HepG2 (cell line): ENCODE data around the gene NAT14. TPM values are rescaled to one million over a fixed set of nuclear protein-coding genes. Genes with fewer than 3 reads are reported as not detected.

Source experiments
- ATAC-seq: fragments of 200-7000 bp; cut with Tn5 transposase; 3 replicates; pipeline ENCODE4 v1.9.1; 2020; ENCODE audit warnings: mild to moderate bottlenecking, moderate library complexity
- BruUV-seq: library from RNA; stranded (reverse); fragments of 400-500 nt; replicated peaks from 2 replicates; lab custom pipeline; 2021; lab: Mats Ljungman, UMichigan
- CTCF ChIA-PET: fragments of 300-600 bp; formaldehyde crosslinking; extraction: SDS; loops from one replicate; lab custom pipeline; 2021; ENCODE audit warnings: low total read pairs, inconsistent platforms, low intra/inter-chr PET ratio; lab: Yijun Ruan, JAX
- POLR2A ChIA-PET: fragments of 350-600 bp; sonication (Branson Sonifier 250); formaldehyde crosslinking; loops from one replicate; lab custom pipeline; 2020; ENCODE audit warnings: antibody characterized with exemption, inconsistent platforms; lab: Yijun Ruan, JAX
- DNase-seq: peaks from one replicate; pipeline ENCODE4 v3.0.0-alpha.2; 2015; ENCODE audit warnings: low spot score
- FAIRE-seq: peaks from 3 replicates; lab custom pipeline; 2011; peaks lifted over from hg19 to GRCh38; lab: Jason Lieb, UNC
- H2AFZ ChIP-seq: one replicate; pipeline ENCODE4 v1.6.1; 2011; ENCODE audit warnings: low read length, inconsistent platforms
- H3K27ac ChIP-seq: fragments of 300-600 bp; 3 replicates; pipeline ENCODE4 v1.8.0; 2011; ENCODE audit warnings: mixed run types, mild to moderate bottlenecking, mixed read lengths, low read length, inconsistent platforms; ENCODE audit not compliant: insufficient read depth; ENCODE audit errors: extremely low read length
- H3K27me3 ChIP-seq, 2 experiments: fragments of 200-600 bp in 1 of 2; 2 replicates in 1 of 2; 3 replicates in 1 of 2; pipeline versions ENCODE4 v1.6.0 to v1.8.0; 2011; ENCODE audit warnings: low read length in 2 of 2, mild to moderate bottlenecking in 2 of 2, moderate library complexity in 2 of 2, inconsistent platforms in 1 of 2; ENCODE audit not compliant: insufficient read depth in 2 of 2, control insufficient read depth in 1 of 2
- H3K36me3 ChIP-seq, 2 experiments: fragments of 200-600 bp in 1 of 2; replicated peaks in 1 of 2; 2 replicates in 1 of 2; 3 replicates in 1 of 2; pipeline versions ENCODE4 v1.5.1 to v1.8.0; 2011; ENCODE audit warnings: low read length in 2 of 2, inconsistent platforms in 1 of 2; ENCODE audit not compliant: insufficient read depth in 2 of 2, control insufficient read depth in 1 of 2
- H3K4me1 ChIP-seq: 2 replicates; pipeline ENCODE4 v1.5.1; 2012; ENCODE audit warnings: low read length, inconsistent platforms; ENCODE audit not compliant: insufficient read depth
- H3K4me2 ChIP-seq: 2 replicates; pipeline ENCODE4 v1.6.0; 2011; ENCODE audit warnings: low read depth, low read length, inconsistent platforms
- H3K4me3 ChIP-seq, 3 experiments: fragments of 200-600 bp in 1 of 3; sonication (generic), shearing (Covaris generic) in 1 of 3; replicated peaks in 1 of 3; 2 replicates each; pipeline ENCODE4 v1.5.1; 2011 to 2016; ENCODE audit warnings: low read length in 3 of 3, inconsistent platforms in 2 of 3, low read depth in 2 of 3, mild to moderate bottlenecking in 2 of 3, control low read depth in 1 of 3, mixed read lengths in 1 of 3; ENCODE audit not compliant: insufficient read depth in 1 of 3
- H3K79me2 ChIP-seq: one replicate; pipeline ENCODE4 v1.6.1; 2011; ENCODE audit warnings: low read length, inconsistent platforms; ENCODE audit not compliant: insufficient read depth
- H3K9ac ChIP-seq: 2 replicates; pipeline ENCODE4 v1.6.0; 2011; ENCODE audit warnings: mild to moderate bottlenecking, low read depth, low read length, inconsistent platforms; ENCODE audit not compliant: insufficient read depth
- H3K9me3 ChIP-seq: 2 replicates; pipeline ENCODE4 v1.5.1; 2012; ENCODE audit warnings: mild to moderate bottlenecking, low read length
- H4K20me1 ChIP-seq: 2 replicates; pipeline ENCODE4 v1.6.0; 2011; ENCODE audit warnings: inconsistent platforms, mild to moderate bottlenecking, low read length, moderate library complexity; ENCODE audit not compliant: insufficient read depth
- ARHGAP35 ChIP-seq: sonication (generic); formaldehyde crosslinking; IDR thresholded peaks from 2 replicates; pipeline ENCODE4 v1.9.0; 2022; ENCODE audit warnings: mild to moderate bottlenecking, inconsistent platforms, moderate library complexity, missing genetic modification reagents, borderline replicate concordance
- CREM ChIP-seq, 2 experiments: sonication (generic) in 1 of 2; formaldehyde crosslinking in 1 of 2; IDR thresholded peaks; 2 replicates each; pipeline versions ENCODE4 v1.4.0 to v1.6.1; 2016 to 2020; ENCODE audit warnings: antibody characterized with exemption in 1 of 2, mild to moderate bottlenecking in 1 of 2, missing genetic modification reagents in 1 of 2
- KAT2B ChIP-seq: fragments of 150-350 bp; IDR thresholded peaks from 2 replicates; pipeline ENCODE4 v1.6.1; 2014; ENCODE audit warnings: low read depth, low read length, borderline replicate concordance
- KAT7 ChIP-seq: IDR thresholded peaks from 2 replicates; pipeline ENCODE4 v1.6.1; 2018; ENCODE audit warnings: borderline replicate concordance, missing compliant biosample characterization
- NFE2 ChIP-seq: sonication (generic); formaldehyde crosslinking; IDR thresholded peaks from 2 replicates; pipeline ENCODE4 v1.4.0; 2020; ENCODE audit warnings: missing genetic modification reagents
- RBAK ChIP-seq: sonication (generic); formaldehyde crosslinking; IDR thresholded peaks from 2 replicates; pipeline ENCODE4 v1.5.1; 2020; ENCODE audit warnings: mild to moderate bottlenecking, missing genetic modification reagents
- ZNF207 ChIP-seq: fragments of 450-650 bp; IDR thresholded peaks from 2 replicates; pipeline ENCODE4 v1.6.1; 2016; ENCODE audit warnings: antibody characterized with exemption, borderline replicate concordance
- ZNF543 ChIP-seq: sonication (generic); formaldehyde crosslinking; IDR thresholded peaks from 2 replicates; pipeline ENCODE4 v1.4.0; 2020; ENCODE audit warnings: mild to moderate bottlenecking, missing genetic modification reagents
- ZNF777 ChIP-seq: sonication (generic); formaldehyde crosslinking; IDR thresholded peaks from 2 replicates; pipeline ENCODE4 v1.4.0; 2020; ENCODE audit warnings: missing genetic modification reagents
- WGBS: methylation state at CpG from one replicate; pipeline ENCODE4 v1.1.6; 2017; ENCODE audit warnings: low lambda C conversion rate; 5-methylcytosine and 5-hydroxymethylcytosine counted together
- in situ Hi-C: cut with HindIII; loops from 2 replicates; pipeline ENCODE4 v1.10.0; 2017; ENCODE audit warnings: low pct_unique_long_range_greater_than_20kb; ENCODE audit not compliant: extremely low pct_ligation_motif_present
- intact Hi-C: fragments of 100-400 bp; cut with micrococcal nuclease; formaldehyde crosslinking; loops from one replicate; pipeline ENCODE4 v1.10.0; 2022; ENCODE audit not compliant: unreplicated experiment
- polyA plus RNA-seq, 8 experiments: library from polyadenylated mRNA; depleted of rRNA in 3 of 8; stranded (reverse) in 7 of 8; unstranded in 1 of 8; fragments of >200 nt; fragmentation: Illumina TruSeq in 4 of 8; extraction: Trizol in 4 of 8; gene quantifications; 2 replicates each; pipeline versions ENCODE4 v1.2.1 to v1.2.3, GENCODE V29; 2011 to 2016; ENCODE audit warnings: low read depth in 4 of 8, missing spikeins in 1 of 8, mixed read lengths in 1 of 8; ENCODE audit not compliant: insufficient read depth in 1 of 8
- total RNA-seq, 5 experiments: library from RNA; depleted of rRNA; stranded (reverse); fragments of >200 nt; fragmentation: Illumina TruSeq; extraction: Trizol; gene quantifications; 2 replicates each; pipeline ENCODE4 v1.2.3, GENCODE V29; 2016; ENCODE audit warnings: low read depth in 1 of 5
- TF ChIP-seq, protein P1 (sequence below): sonication (generic); formaldehyde crosslinking; IDR thresholded peaks from 2 replicates; pipeline ENCODE4 v1.9.0; 2021; ENCODE audit warnings: mild to moderate bottlenecking, missing genetic modification reagents
- TF ChIP-seq, protein P2 (sequence below): sonication (generic); formaldehyde crosslinking; IDR thresholded peaks from 2 replicates; pipeline ENCODE4 v1.5.0; 2020; ENCODE audit warnings: missing genetic modification reagents
- TF ChIP-seq, protein P3 (sequence below): sonication (generic); formaldehyde crosslinking; IDR thresholded peaks from 2 replicates; pipeline ENCODE4 v1.5.0; 2020; ENCODE audit warnings: missing genetic modification reagents, mild to moderate bottlenecking, borderline replicate concordance
- TF ChIP-seq, protein P4 (sequence below): IDR thresholded peaks from 2 replicates; pipeline ENCODE4 v1.6.1; 2016; ENCODE audit warnings: mild to moderate bottlenecking

NAT14 gene
- total and polyA plus RNA-seq, 2 of the 13 experiments (the other 11 are each of a cell fraction or from before 2014, with no cell fraction given): 20.7 to 22.3 TPM

DNA sequence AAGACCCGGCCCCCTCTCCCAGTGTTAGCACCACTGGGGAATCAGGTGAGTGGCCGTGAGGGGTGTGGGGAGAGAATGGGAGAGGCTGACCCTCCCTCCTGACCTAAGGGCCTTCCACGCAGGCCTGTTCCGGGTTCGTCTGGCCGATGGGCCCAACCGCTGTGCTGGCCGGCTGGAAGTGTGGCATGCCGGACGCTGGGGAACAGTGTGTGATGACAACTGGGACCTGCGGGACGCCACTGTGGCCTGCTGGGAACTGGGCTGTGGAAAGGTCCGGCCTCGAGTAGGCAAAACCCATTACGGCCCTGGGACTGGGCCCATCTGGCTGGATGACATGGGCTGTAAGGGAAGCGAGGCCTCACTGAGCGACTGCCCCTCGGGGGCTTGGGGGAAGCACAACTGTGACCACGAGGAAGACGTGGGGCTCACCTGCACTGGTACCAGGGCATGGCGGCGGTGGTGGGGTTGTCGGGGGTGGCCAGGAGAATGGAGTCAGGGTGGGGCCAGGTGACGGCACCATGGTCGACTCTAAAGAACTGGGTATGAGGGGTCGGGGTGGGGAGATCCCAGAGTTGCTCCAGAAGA, 15.5 kb downstream of the NAT14 start:
- Histone ChIP-seq H4K20me1 (no peaks in the 10 kb centered on the region), H3K27ac (no peak overlapping the region), H3K4me1 (peaks cover 11% of the 10 kb centered on the region; the same call in 1 of the 2 replicates), H2AFZ (no peak overlapping the region), H3K4me3 (no peak overlapping the region), H3K9me3 (no peaks in the 10 kb centered on the region), H3K79me2 (no peaks in the 10 kb centered on the region), H3K27me3 (peaks cover 6 to 64% of the 10 kb centered on the region in 2 experiments), H3K9ac (no peak overlapping the region), H3K4me2 (no peak overlapping the region), H3K36me3 (no peaks in the 10 kb centered on the region)
- DNase-seq (no peak), ATAC-seq (no peak), FAIRE-seq (no peak)
- POLR2A ChIA-PET: no interaction called here
- CTCF ChIA-PET: no interaction called here
- intact Hi-C loops: no loop called here
- no TSS peak for BruUV-seq
- WGBS: 34% methylated on average over 18 of the region's 26 CpGs
- in situ Hi-C loops: no loop called here
- TF ChIP-seq KAT7 (CRISPR knock-in tag) (no peak), KAT2B (no peak), ZNF207 (no peak), ZNF543 (CRISPR knock-in tag) (no peak), ARHGAP35 (CRISPR knock-in tag) (no peak), CREM (IDR thresholded peaks at IDR 0.05) (no peak), CREM (CRISPR knock-in tag; IDR thresholded peaks at IDR 0.05) (no peak), RBAK (CRISPR knock-in tag) (no peak), NFE2 (CRISPR knock-in tag) (no peak), ZNF777 (CRISPR knock-in tag) (no peak)
- TF ChIP-seq, protein P1, sequence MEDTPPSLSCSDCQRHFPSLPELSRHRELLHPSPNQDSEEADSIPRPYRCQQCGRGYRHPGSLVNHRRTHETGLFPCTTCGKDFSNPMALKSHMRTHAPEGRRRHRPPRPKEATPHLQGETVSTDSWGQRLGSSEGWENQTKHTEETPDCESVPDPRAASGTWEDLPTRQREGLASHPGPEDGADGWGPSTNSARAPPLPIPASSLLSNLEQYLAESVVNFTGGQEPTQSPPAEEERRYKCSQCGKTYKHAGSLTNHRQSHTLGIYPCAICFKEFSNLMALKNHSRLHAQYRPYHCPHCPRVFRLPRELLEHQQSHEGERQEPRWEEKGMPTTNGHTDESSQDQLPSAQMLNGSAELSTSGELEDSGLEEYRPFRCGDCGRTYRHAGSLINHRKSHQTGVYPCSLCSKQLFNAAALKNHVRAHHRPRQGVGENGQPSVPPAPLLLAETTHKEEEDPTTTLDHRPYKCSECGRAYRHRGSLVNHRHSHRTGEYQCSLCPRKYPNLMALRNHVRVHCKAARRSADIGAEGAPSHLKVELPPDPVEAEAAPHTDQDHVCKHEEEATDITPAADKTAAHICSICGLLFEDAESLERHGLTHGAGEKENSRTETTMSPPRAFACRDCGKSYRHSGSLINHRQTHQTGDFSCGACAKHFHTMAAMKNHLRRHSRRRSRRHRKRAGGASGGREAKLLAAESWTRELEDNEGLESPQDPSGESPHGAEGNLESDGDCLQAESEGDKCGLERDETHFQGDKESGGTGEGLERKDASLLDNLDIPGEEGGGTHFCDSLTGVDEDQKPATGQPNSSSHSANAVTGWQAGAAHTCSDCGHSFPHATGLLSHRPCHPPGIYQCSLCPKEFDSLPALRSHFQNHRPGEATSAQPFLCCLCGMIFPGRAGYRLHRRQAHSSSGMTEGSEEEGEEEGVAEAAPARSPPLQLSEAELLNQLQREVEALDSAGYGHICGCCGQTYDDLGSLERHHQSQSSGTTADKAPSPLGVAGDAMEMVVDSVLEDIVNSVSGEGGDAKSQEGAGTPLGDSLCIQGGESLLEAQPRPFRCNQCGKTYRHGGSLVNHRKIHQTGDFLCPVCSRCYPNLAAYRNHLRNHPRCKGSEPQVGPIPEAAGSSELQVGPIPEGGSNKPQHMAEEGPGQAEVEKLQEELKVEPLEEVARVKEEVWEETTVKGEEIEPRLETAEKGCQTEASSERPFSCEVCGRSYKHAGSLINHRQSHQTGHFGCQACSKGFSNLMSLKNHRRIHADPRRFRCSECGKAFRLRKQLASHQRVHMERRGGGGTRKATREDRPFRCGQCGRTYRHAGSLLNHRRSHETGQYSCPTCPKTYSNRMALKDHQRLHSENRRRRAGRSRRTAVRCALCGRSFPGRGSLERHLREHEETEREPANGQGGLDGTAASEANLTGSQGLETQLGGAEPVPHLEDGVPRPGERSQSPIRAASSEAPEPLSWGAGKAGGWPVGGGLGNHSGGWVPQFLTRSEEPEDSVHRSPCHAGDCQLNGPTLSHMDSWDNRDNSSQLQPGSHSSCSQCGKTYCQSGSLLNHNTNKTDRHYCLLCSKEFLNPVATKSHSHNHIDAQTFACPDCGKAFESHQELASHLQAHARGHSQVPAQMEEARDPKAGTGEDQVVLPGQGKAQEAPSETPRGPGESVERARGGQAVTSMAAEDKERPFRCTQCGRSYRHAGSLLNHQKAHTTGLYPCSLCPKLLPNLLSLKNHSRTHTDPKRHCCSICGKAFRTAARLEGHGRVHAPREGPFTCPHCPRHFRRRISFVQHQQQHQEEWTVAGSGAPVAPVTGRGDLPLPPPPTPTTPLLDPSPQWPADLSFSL (CRISPR knock-in tag): no peak
- TF ChIP-seq, protein P2, sequence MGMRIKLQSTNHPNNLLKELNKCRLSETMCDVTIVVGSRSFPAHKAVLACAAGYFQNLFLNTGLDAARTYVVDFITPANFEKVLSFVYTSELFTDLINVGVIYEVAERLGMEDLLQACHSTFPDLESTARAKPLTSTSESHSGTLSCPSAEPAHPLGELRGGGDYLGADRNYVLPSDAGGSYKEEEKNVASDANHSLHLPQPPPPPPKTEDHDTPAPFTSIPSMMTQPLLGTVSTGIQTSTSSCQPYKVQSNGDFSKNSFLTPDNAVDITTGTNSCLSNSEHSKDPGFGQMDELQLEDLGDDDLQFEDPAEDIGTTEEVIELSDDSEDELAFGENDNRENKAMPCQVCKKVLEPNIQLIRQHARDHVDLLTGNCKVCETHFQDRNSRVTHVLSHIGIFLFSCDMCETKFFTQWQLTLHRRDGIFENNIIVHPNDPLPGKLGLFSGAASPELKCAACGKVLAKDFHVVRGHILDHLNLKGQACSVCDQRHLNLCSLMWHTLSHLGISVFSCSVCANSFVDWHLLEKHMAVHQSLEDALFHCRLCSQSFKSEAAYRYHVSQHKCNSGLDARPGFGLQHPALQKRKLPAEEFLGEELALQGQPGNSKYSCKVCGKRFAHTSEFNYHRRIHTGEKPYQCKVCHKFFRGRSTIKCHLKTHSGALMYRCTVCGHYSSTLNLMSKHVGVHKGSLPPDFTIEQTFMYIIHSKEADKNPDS (CRISPR knock-in tag): no peak
- TF ChIP-seq, protein P3, sequence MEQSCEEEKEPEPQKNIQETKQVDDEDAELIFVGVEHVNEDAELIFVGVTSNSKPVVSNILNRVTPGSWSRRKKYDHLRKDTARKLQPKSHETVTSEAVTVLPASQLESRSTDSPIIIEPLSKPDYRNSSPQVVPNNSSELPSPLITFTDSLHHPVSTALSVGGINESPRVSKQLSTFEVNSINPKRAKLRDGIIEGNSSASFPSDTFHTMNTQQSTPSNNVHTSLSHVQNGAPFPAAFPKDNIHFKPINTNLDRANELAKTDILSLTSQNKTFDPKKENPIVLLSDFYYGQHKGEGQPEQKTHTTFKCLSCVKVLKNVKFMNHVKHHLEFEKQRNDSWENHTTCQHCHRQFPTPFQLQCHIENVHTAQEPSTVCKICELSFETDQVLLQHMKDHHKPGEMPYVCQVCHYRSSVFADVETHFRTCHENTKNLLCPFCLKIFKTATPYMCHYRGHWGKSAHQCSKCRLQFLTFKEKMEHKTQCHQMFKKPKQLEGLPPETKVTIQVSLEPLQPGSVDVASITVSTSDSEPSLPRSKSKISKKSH: no peak
- TF ChIP-seq, protein P4, sequence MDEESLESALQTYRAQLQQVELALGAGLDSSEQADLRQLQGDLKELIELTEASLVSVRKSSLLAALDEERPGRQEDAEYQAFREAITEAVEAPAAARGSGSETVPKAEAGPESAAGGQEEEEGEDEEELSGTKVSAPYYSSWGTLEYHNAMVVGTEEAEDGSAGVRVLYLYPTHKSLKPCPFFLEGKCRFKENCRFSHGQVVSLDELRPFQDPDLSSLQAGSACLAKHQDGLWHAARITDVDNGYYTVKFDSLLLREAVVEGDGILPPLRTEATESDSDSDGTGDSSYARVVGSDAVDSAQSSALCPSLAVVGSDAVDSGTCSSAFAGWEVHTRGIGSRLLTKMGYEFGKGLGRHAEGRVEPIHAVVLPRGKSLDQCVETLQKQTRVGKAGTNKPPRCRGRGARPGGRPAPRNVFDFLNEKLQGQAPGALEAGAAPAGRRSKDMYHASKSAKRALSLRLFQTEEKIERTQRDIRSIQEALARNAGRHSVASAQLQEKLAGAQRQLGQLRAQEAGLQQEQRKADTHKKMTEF (CRISPR knock-in tag): no peak
